Glutamatergic neuron (in vitro differentiated cells): ENCODE data around the gene XYLB. TPM values are rescaled to one million over a fixed set of nuclear protein-coding genes. Genes with fewer than 3 reads are reported as not detected.

Experiments used
- DNase-seq: peaks from one replicate; pipeline ENCODE4 v3.0.0; 2022
- H3K27ac Mint-ChIP-seq: one replicate; pipeline ENCODE4 v1.8.0; 2020; ENCODE audit warnings: mild to moderate bottlenecking, mixed read lengths, inconsistent platforms; ENCODE audit not compliant: unreplicated experiment
- H3K27me3 Mint-ChIP-seq: one replicate; pipeline ENCODE4 v1.8.0; 2020; ENCODE audit warnings: mild to moderate bottlenecking, moderate library complexity, mixed read lengths, inconsistent platforms; ENCODE audit not compliant: unreplicated experiment
- H3K36me3 Mint-ChIP-seq: one replicate; pipeline ENCODE4 v1.8.0; 2020; ENCODE audit warnings: mild to moderate bottlenecking, mixed read lengths, inconsistent platforms; ENCODE audit not compliant: unreplicated experiment
- H3K4me1 Mint-ChIP-seq: one replicate; pipeline ENCODE4 v1.8.0; 2020; ENCODE audit warnings: mild to moderate bottlenecking, low read depth, mixed read lengths, inconsistent platforms; ENCODE audit not compliant: unreplicated experiment
- H3K4me3 Mint-ChIP-seq: one replicate; pipeline ENCODE4 v1.8.0; 2020; ENCODE audit warnings: mild to moderate bottlenecking, mixed read lengths, inconsistent platforms; ENCODE audit not compliant: unreplicated experiment
- H3K9me3 Mint-ChIP-seq: one replicate; pipeline ENCODE4 v1.8.0; 2020; ENCODE audit warnings: mild to moderate bottlenecking, moderate library complexity, mixed read lengths, inconsistent platforms; ENCODE audit not compliant: unreplicated experiment
- CTCF ChIP-seq: fragments of 200-600 bp; sonication (generic); IDR thresholded peaks from one replicate; pipeline ENCODE4 v1.5.0; 2021; ENCODE audit not compliant: partially characterized antibody, unreplicated experiment
- total RNA-seq: library from RNA; stranded (reverse); fragmentation: NEBNext Ultra II Directional; extraction: Animal tissue kit (Norgen Biotek cat#: 25700); gene quantifications from one replicate; pipeline ENCODE4 v1.2.1, GENCODE V29; 2021; ENCODE audit not compliant: unreplicated experiment

XYLB gene
- total RNA-seq, 1 donor from 2014 or later: 2.6 TPM

- Mint-ChIP-seq H3K4me3 (no peak overlapping the region), H3K9me3 (peaks cover 4% of the 10 kb centered on the region), H3K4me1 (no peaks in the 10 kb centered on the region), H3K36me3 (no peaks in the 10 kb centered on the region), H3K27ac (no peak overlapping the region), H3K27me3 (no peaks in the 10 kb centered on the region)
- no peak for DNase-seq
- TF ChIP-seq CTCF: no peak
Measured at GRCh38 chr3:38323060-38323459, 23.5 kb upstream of the XYLB start.

GRCh38 chr3:38325256-38325655 is 21.3 kb upstream of the XYLB start:
- no peak for DNase-seq
- Mint-ChIP-seq H3K4me1 (no peaks in the 10 kb centered on the region), H3K36me3 (no peaks in the 10 kb centered on the region), H3K9me3 (peaks cover 4% of the 10 kb centered on the region), H3K27ac (no peak overlapping the region), H3K27me3 (no peaks in the 10 kb centered on the region), H3K4me3 (no peak overlapping the region)
- TF ChIP-seq CTCF: no peak

- no peak overlapping the region for H3K27ac Mint-ChIP-seq
- H3K36me3 Mint-ChIP-seq: no peaks in the 10 kb centered on the region
- H3K4me3 Mint-ChIP-seq: no peak overlapping the region
- TF ChIP-seq CTCF: no peak
- H3K27me3 Mint-ChIP-seq: no peaks in the 10 kb centered on the region
- DNase-seq: no peak
- no peaks in the 10 kb centered on the region for H3K4me1 Mint-ChIP-seq
- H3K9me3 Mint-ChIP-seq: peaks cover 2% of the 10 kb centered on the region
Measured at GRCh38 chr3:38327335-38328009, 19.1 kb upstream of the XYLB start.

GRCh38 chr3:38331257-38332022 is 15.1 kb upstream of the XYLB start:
- Mint-ChIP-seq H3K27me3 (no peaks in the 10 kb centered on the region), H3K27ac (no peak overlapping the region), H3K36me3 (no peaks in the 10 kb centered on the region), H3K4me3 (no peak overlapping the region), H3K9me3 (peaks cover 2% of the 10 kb centered on the region), H3K4me1 (no peaks in the 10 kb centered on the region)
- no peak for DNase-seq
- no peak for TF ChIP-seq CTCF

GRCh38 chr3:38332201-38332600 is 14.4 kb upstream of the XYLB start:
- TF ChIP-seq CTCF: no peak
- no peaks in the 10 kb centered on the region for H3K27me3 Mint-ChIP-seq
- DNase-seq: no peak
- no peak overlapping the region for H3K4me3 Mint-ChIP-seq
- no peaks in the 10 kb centered on the region for H3K4me1 Mint-ChIP-seq
- no peak overlapping the region for H3K27ac Mint-ChIP-seq
- H3K9me3 Mint-ChIP-seq: peaks cover 2% of the 10 kb centered on the region
- H3K36me3 Mint-ChIP-seq: no peaks in the 10 kb centered on the region
